C1 segment of cervical spinal cord (tissue), 14 donors: ENCODE results near the gene ZNF225.
A peak's percentile ranks its signal among the peaks of the same experiment; 100 is the strongest.
"Not testable (repeated sequence)": the region's sequence is repeated elsewhere in the genome, so short reads cannot be mapped to it uniquely, and the experiment has no call there.

Source experiments
- DNase-seq, 14 donors: peaks; one replicate each; lab custom pipeline; 2025; lab: John Stamatoyannopoulos, UW

Gene ZNF225

GRCh38 chr19:44156475-44156874 lies 43.3 kb downstream of the ZNF225 start:
- DNase-seq, result no peak

GRCh38 chr19:44163789-44164188 lies 50.6 kb downstream of the ZNF225 start:
- no peak for DNase-seq

GRCh38 chr19:44164327-44164672 lies 51.1 kb downstream of the ZNF225 start:
- no peak for DNase-seq

GRCh38 chr19:44164673-44165512 lies 51.7 kb downstream of the ZNF225 start, which contains the start of gene ZNF226:
ZNF226 (plus strand) TSS chr19:44165100; CDS start chr19:44170081, 4,981 bp downstream.
- DNase-seq, result peak; percentile 29 to 99 (median 89)

- DNase-seq, result not testable (repeated sequence)
These were observed 57.5 kb downstream of the ZNF225 start for GRCh38 chr19:44170660-44171059.

- no peak for DNase-seq
These were observed 63.4 kb downstream of the ZNF225 start for GRCh38 chr19:44176590-44176989.

GRCh38 chr19:44180968-44181367 lies 67.8 kb downstream of the ZNF225 start:
- DNase-seq, result no peak

- no peak for DNase-seq
These were observed 68.9 kb downstream of the ZNF225 start for GRCh38 chr19:44182145-44182544.
